Neural crest cell (in vitro differentiated cells): ENCODE results near the gene OPTN. TPM values are rescaled to one million over a fixed set of nuclear protein-coding genes. Genes with fewer than 3 reads are reported as not detected.

Experiments
- DNase-seq: peaks from one replicate; pipeline ENCODE4 v3.0.0; 2021; ENCODE audit warnings: low read depth, mixed read lengths, low spot score
- H3K27ac Mint-ChIP-seq: one replicate; pipeline ENCODE4 v1.8.0; 2021; ENCODE audit warnings: mild to moderate bottlenecking, mixed read lengths; ENCODE audit not compliant: unreplicated experiment
- H3K27me3 Mint-ChIP-seq: 2 replicates; pipeline ENCODE4 v1.8.0; 2021; ENCODE audit warnings: low read depth, mild to moderate bottlenecking, mixed read lengths
- H3K36me3 Mint-ChIP-seq: 2 replicates; pipeline ENCODE4 v1.8.0; 2021; ENCODE audit warnings: low read depth, mild to moderate bottlenecking, mixed read lengths
- H3K4me1 Mint-ChIP-seq: 2 replicates; pipeline ENCODE4 v1.8.0; 2021; ENCODE audit warnings: mixed read lengths
- H3K4me3 Mint-ChIP-seq: one replicate; pipeline ENCODE4 v1.8.0; 2021; ENCODE audit warnings: mild to moderate bottlenecking, mixed read lengths
- H3K9me3 Mint-ChIP-seq: 2 replicates; pipeline ENCODE4 v1.8.0; 2021; ENCODE audit warnings: mixed read lengths
- total RNA-seq: library from RNA; stranded (reverse); gene quantifications from 2 replicates; pipeline ENCODE4 v1.2.1, GENCODE V29; 2021
- TF ChIP-seq, protein P1 (sequence below): fragments of 200-600 bp; sonication (generic); conservative IDR thresholded peaks from 2 replicates; pipeline ENCODE4 v1.5.0; 2021; ENCODE audit warnings: antibody characterized with exemption, mild to moderate bottlenecking

The OPTN gene
- total RNA-seq, 1 donor from 2014 or later: 6.2 TPM

DNA sequence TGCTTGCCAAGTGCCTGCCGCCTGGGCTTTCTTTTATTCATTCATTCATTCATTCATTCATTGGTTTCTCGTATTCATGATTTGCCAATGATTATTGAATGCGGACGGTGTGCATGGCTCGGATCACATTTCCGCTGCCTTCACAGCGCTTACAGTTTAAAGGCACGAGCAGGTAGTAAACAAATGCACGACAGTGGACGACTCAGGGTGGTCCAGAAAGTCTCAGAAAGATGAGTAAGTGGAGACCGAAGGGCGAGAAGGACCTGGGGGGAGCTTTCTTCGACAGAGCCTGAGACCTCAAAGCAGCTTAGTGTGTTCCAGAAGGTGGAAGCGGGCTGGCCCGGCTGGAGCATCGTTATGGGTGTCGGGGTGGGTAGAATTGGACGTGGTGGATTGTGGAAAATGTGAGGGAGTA lies 61.9 kb downstream of the OPTN start:
- Mint-ChIP-seq H3K27ac (peak overlapping the region; percentile 92), H3K9me3 (no peaks in the 10 kb centered on the region), H3K27me3 (no peaks in the 10 kb centered on the region), H3K4me1 (peaks cover 26% of the 10 kb centered on the region), H3K4me3 (peak overlapping the region; percentile 88), H3K36me3 (peaks cover 6% of the 10 kb centered on the region)
- DNase-seq: peak; percentile 7
- TF ChIP-seq, protein P1, sequence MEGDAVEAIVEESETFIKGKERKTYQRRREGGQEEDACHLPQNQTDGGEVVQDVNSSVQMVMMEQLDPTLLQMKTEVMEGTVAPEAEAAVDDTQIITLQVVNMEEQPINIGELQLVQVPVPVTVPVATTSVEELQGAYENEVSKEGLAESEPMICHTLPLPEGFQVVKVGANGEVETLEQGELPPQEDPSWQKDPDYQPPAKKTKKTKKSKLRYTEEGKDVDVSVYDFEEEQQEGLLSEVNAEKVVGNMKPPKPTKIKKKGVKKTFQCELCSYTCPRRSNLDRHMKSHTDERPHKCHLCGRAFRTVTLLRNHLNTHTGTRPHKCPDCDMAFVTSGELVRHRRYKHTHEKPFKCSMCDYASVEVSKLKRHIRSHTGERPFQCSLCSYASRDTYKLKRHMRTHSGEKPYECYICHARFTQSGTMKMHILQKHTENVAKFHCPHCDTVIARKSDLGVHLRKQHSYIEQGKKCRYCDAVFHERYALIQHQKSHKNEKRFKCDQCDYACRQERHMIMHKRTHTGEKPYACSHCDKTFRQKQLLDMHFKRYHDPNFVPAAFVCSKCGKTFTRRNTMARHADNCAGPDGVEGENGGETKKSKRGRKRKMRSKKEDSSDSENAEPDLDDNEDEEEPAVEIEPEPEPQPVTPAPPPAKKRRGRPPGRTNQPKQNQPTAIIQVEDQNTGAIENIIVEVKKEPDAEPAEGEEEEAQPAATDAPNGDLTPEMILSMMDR: no peak

DNA sequence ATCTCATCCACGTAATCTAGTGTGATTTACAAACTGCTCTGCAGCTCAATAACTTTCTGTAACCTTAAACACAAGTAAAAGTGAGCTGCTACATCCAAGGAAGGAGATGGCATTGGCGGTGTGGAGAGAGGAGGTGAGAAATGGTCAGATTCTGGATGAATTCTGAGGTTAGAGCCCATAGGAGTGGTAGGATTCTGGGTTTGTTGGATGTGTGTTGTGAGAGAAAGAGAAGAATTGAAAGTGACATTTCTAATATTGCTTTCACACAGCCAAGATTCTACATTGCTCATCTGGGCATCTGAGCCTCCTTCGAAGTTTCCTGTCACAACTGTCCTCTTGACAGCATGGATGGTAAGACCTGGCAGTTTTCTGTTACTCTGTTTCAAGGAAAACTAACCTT lies 63.9 kb downstream of the OPTN start:
- Mint-ChIP-seq H3K4me3 (peak overlapping the region; percentile 71), H3K4me1 (peaks cover 26% of the 10 kb centered on the region), H3K36me3 (peaks cover 6% of the 10 kb centered on the region), H3K27ac (no peak overlapping the region), H3K9me3 (no peaks in the 10 kb centered on the region), H3K27me3 (no peaks in the 10 kb centered on the region)
- TF ChIP-seq, protein P1: no peak
- DNase-seq: no peak

DNA sequence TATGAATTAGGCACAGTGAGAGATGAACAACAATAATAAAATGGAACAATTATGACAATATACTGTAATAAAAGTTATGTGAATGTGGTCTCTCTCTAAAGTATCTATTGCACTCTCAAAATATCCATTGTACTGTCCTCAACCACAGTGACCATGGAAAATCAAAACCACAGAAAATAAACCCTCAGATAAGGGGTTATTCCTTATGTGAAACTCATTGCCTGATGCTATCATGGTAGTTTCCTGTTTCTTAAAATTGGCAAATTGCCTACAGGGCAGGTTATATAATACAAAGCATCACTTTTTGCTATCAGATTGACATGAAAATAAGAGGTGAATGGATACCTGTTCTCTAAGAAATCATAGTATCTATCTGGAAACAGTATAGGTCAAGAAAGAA lies 65.2 kb downstream of the OPTN start:
- no peaks in the 10 kb centered on the region for H3K27me3 Mint-ChIP-seq
- peaks cover 6% of the 10 kb centered on the region for H3K36me3 Mint-ChIP-seq
- H3K4me3 Mint-ChIP-seq: no peak overlapping the region
- TF ChIP-seq, protein P1: no peak
- DNase-seq: no peak
- H3K27ac Mint-ChIP-seq: no peak overlapping the region
- peaks cover 26% of the 10 kb centered on the region for H3K4me1 Mint-ChIP-seq
- H3K9me3 Mint-ChIP-seq: no peaks in the 10 kb centered on the region

DNA sequence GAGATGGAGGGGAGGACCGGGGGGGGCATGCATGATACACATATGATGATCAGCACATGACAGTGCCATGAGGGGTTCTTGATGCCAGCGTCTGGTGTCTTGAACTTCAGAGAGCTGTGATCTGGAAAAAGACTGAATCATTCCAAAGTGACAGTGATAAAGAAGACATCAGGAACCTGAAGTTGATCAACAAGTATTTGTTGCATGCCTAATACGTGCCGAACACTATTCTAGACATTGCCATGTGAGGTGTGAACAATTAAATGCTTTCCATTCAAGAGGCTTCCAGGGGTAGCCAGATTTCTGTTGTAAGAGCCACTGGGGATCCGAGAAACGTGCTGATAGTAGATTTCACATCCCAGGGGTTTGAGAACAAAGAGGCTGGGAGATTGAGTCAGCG lies 67.6 kb downstream of the OPTN start:
- no peak for DNase-seq
- TF ChIP-seq, protein P1: no peak
- Mint-ChIP-seq H3K36me3 (peaks cover 12% of the 10 kb centered on the region), H3K4me1 (peaks cover 11% of the 10 kb centered on the region), H3K9me3 (no peaks in the 10 kb centered on the region), H3K27ac (no peak overlapping the region), H3K4me3 (no peak overlapping the region), H3K27me3 (no peaks in the 10 kb centered on the region)

DNA sequence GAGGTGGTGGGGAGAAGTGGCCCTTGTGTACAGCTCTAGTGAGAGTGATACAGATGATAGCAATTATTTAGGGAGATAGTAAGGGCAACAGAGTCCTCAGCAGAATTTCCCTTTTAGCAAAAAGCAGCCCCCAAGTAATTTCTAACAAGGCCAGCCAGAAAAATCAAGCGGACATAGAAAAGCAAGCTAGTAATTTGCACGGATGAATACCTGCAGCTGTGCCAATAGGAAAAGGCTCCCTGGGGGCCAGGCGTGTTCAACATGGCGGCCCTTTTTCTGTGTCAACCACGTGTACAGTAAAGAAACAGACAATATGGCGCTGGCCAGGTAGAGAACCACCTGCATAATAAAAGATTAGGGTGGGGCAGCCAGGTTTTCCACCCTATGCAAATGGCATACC lies 68.8 kb downstream of the OPTN start:
- Mint-ChIP-seq H3K36me3 (peaks cover 18% of the 10 kb centered on the region), H3K27ac (no peak overlapping the region), H3K4me3 (no peak overlapping the region), H3K27me3 (no peaks in the 10 kb centered on the region), H3K4me1 (peaks cover 4% of the 10 kb centered on the region), H3K9me3 (no peaks in the 10 kb centered on the region)
- TF ChIP-seq, protein P1: no peak
- DNase-seq: no peak

DNA sequence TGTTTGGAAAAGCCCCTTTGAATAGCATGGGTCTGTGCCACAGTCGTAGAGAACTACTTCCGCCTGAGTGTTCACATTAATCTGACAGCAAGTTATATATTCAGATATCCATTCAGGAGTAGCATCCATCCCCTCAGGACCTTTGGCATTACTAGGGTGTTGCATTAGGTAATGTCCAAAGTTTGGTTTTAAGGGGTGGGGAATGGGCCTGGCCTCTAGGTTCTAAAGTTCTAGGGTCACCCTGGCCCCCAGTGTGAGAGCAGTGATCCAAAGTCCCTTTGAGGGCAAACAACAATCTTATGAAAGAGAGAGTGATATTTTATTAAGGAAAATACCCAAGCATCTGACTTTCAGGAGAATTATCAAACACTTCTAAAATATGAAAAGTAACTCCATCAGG lies 73.7 kb downstream of the OPTN start:
- Mint-ChIP-seq H3K27me3 (no peaks in the 10 kb centered on the region), H3K4me3 (no peak overlapping the region), H3K4me1 (no peaks in the 10 kb centered on the region), H3K9me3 (no peaks in the 10 kb centered on the region), H3K27ac (no peak overlapping the region), H3K36me3 (peaks cover 16% of the 10 kb centered on the region)
- TF ChIP-seq, protein P1: no peak
- no peak for DNase-seq
